ENCODE results near the gene IL23R. TPM values are rescaled to one million over a fixed set of nuclear protein-coding genes. Genes with fewer than 3 reads are reported as not detected.

Gene IL23R
- total RNA-seq, 3 donors from 2014 or later (not counting 1 experiment from before 2014, with no cell fraction given): 0.31 to 0.55 (median 0.34) TPM

GRCh38 chr1:67270541-67270940 is 104.3 kb downstream of the IL23R start:
- WGBS (ENCODE audit: insufficient coverage): 93% methylated on average over 3 of the region's 3 CpGs

GRCh38 chr1:67273591-67273990 is 107.3 kb downstream of the IL23R start:
- Mint-ChIP-seq H3K4me3 (no peak overlapping the region), H3K27me3 (ENCODE audit: low read depth in 2 of 2) (no peaks in the 10 kb centered on the region), H3K4me1 (peaks cover 36 to 37% of the 10 kb centered on the region in 2 donors), H3K27ac (peak overlapping the region in 1 of 2 donors; percentile 74), H3K9me3 (peaks cover 0 to 2% of the 10 kb centered on the region in 2 donors), H3K36me3 (no peaks in the 10 kb centered on the region)
- Histone ChIP-seq H3K36me3 (ENCODE audit: control insufficient read depth, insufficient read depth, low read length) (no peaks in the 10 kb centered on the region), H3K9me3 (ENCODE audit: control insufficient read depth, insufficient read depth, low read length) (peaks cover 8% of the 10 kb centered on the region), H3K4me1 (ENCODE audit: control insufficient read depth, insufficient read depth, low read length) (peaks cover 11% of the 10 kb centered on the region), H3K27me3 (ENCODE audit: control insufficient read depth, insufficient read depth, low read length) (no peaks in the 10 kb centered on the region), H3K4me3 (ENCODE audit: low read length) (no peak overlapping the region), H3K27ac (ENCODE audit: low read length) (peak overlapping the region; percentile 66)
- no peak for TF ChIP-seq CTCF (IDR thresholded peaks at IDR 0.05)
- no peak for ATAC-seq
- DNase-seq: no peak
- WGBS (ENCODE audit: insufficient coverage): 96% methylated on average over 4 of the region's 4 CpGs
- intact Hi-C loops (cut with micrococcal nuclease): no loop called here

More at GRCh38 chr1:67270541-67270940, 104.3 kb downstream of the IL23R start:
- Mint-ChIP-seq H3K36me3 (no peaks in the 10 kb centered on the region), H3K4me3 (no peak overlapping the region), H3K9me3 (peaks cover 0 to 2% of the 10 kb centered on the region in 2 donors), H3K4me1 (peaks cover 27 to 37% of the 10 kb centered on the region in 2 donors), H3K27me3 (ENCODE audit: low read depth in 2 of 2) (no peaks in the 10 kb centered on the region), H3K27ac (no peak overlapping the region)
- Histone ChIP-seq H3K36me3 (ENCODE audit: control insufficient read depth, insufficient read depth, low read length) (no peaks in the 10 kb centered on the region), H3K4me1 (ENCODE audit: control insufficient read depth, insufficient read depth, low read length) (peaks cover 11% of the 10 kb centered on the region), H3K27me3 (ENCODE audit: control insufficient read depth, insufficient read depth, low read length) (no peaks in the 10 kb centered on the region), H3K27ac (ENCODE audit: low read length) (no peak overlapping the region), H3K4me3 (ENCODE audit: low read length) (no peak overlapping the region), H3K9me3 (ENCODE audit: control insufficient read depth, insufficient read depth, low read length) (peaks cover 8% of the 10 kb centered on the region)
- ATAC-seq: no peak
- intact Hi-C loops (cut with micrococcal nuclease): no loop called here
- no peak for TF ChIP-seq CTCF (IDR thresholded peaks at IDR 0.05)
- no peak for DNase-seq

- Mint-ChIP-seq H3K36me3 (no peaks in the 10 kb centered on the region), H3K4me1 (peaks cover 35 to 36% of the 10 kb centered on the region in 2 donors)
- ATAC-seq: peak; percentile 89 to 99 (median 89)
Measured at GRCh38 chr1:67274623-67275325, 108.5 kb downstream of the IL23R start.

More at GRCh38 chr1:67274623-67275325, 108.5 kb downstream of the IL23R start:
- Histone ChIP-seq H3K4me1 (ENCODE audit: control insufficient read depth, insufficient read depth, low read length) (peaks cover 11% of the 10 kb centered on the region), H3K4me3 (ENCODE audit: low read length) (no peak overlapping the region), H3K27me3 (ENCODE audit: control insufficient read depth, insufficient read depth, low read length) (no peaks in the 10 kb centered on the region), H3K36me3 (ENCODE audit: control insufficient read depth, insufficient read depth, low read length) (no peaks in the 10 kb centered on the region), H3K27ac (ENCODE audit: low read length) (peak overlapping the region; percentile 66), H3K9me3 (ENCODE audit: control insufficient read depth, insufficient read depth, low read length) (peaks cover 8% of the 10 kb centered on the region)
- no peak for TF ChIP-seq CTCF (IDR thresholded peaks at IDR 0.05)
- H3K9me3 Mint-ChIP-seq: peaks cover 0 to 2% of the 10 kb centered on the region in 2 donors
- WGBS (ENCODE audit: insufficient coverage): 49% methylated on average over 5 of the region's 5 CpGs
- peak overlapping the region; percentile 54 for H3K4me3 Mint-ChIP-seq
- H3K27ac Mint-ChIP-seq: peak overlapping the region; percentile 67 to 74
- intact Hi-C loops (cut with micrococcal nuclease): loop anchor here (1.0 to 2.0 kb wide), 2 partner anchors 48 to 59 kb away; no protein-coding TSS in a partner anchor
- DNase-seq: peak in 1 of 2 donors; percentile 63
- H3K27me3 Mint-ChIP-seq (ENCODE audit: low read depth in 2 of 2): no peaks in the 10 kb centered on the region

Measured in natural killer cell (primary cell).